ENCODE measurements around the gene TCF7L1.

DNA sequence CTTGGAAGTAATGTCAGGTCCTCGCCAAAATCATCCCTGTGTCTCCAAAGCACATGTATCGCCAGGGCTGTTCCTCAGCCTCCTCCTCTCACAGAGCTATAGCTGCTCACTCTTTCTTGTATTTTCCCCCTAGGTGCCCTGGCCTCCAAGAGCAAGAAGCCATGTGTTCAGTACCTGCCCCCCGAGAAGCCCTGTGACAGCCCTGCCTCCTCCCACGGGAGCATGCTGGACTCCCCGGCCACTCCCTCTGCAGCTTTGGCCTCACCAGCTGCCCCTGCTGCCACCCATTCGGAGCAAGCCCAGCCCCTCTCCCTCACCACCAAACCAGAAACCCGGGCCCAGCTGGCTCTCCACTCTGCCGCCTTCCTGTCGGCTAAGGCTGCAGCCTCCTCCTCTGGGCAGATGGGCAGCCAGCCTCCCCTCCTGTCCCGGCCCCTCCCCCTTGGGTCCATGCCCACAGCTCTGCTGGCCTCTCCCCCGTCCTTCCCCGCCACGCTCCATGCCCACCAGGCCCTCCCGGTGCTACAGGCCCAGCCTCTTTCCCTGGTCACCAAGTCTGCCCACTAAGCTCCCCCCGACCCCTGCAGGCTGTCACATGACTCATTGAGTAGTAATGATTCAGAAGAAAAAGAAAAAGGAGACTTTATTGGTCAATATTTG is 175.8 kb downstream of the TCF7L1 start:
- TF ChIP-seq, protein P1, sequence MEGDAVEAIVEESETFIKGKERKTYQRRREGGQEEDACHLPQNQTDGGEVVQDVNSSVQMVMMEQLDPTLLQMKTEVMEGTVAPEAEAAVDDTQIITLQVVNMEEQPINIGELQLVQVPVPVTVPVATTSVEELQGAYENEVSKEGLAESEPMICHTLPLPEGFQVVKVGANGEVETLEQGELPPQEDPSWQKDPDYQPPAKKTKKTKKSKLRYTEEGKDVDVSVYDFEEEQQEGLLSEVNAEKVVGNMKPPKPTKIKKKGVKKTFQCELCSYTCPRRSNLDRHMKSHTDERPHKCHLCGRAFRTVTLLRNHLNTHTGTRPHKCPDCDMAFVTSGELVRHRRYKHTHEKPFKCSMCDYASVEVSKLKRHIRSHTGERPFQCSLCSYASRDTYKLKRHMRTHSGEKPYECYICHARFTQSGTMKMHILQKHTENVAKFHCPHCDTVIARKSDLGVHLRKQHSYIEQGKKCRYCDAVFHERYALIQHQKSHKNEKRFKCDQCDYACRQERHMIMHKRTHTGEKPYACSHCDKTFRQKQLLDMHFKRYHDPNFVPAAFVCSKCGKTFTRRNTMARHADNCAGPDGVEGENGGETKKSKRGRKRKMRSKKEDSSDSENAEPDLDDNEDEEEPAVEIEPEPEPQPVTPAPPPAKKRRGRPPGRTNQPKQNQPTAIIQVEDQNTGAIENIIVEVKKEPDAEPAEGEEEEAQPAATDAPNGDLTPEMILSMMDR (IDR thresholded peaks at IDR 0.05) = no peak
- TF ChIP-seq POLR2A (IDR thresholded peaks at IDR 0.05) (no peak), POLR2AphosphoS5 (IDR thresholded peaks at IDR 0.05) (no peak), EP300 (IDR thresholded peaks at IDR 0.05) (no peak)

All from suprapubic skin (tissue), 4 donors.